Measurements from ENCODE around the gene ZBTB20.

The ZBTB20 gene

GRCh38 chr3:114632757-114633424 is 514.2 kb downstream of the ZBTB20 start:
- TF ChIP-seq, protein P1, sequence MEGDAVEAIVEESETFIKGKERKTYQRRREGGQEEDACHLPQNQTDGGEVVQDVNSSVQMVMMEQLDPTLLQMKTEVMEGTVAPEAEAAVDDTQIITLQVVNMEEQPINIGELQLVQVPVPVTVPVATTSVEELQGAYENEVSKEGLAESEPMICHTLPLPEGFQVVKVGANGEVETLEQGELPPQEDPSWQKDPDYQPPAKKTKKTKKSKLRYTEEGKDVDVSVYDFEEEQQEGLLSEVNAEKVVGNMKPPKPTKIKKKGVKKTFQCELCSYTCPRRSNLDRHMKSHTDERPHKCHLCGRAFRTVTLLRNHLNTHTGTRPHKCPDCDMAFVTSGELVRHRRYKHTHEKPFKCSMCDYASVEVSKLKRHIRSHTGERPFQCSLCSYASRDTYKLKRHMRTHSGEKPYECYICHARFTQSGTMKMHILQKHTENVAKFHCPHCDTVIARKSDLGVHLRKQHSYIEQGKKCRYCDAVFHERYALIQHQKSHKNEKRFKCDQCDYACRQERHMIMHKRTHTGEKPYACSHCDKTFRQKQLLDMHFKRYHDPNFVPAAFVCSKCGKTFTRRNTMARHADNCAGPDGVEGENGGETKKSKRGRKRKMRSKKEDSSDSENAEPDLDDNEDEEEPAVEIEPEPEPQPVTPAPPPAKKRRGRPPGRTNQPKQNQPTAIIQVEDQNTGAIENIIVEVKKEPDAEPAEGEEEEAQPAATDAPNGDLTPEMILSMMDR (IDR thresholded peaks at IDR 0.05; ENCODE audit: low read depth, low read length, poor library complexity, severe bottlenecking) = no peak
- no peak for TF ChIP-seq EZH2phosphoT487 (IDR thresholded peaks at IDR 0.05; ENCODE audit: borderline replicate concordance, low read length)
- H3K27ac ChIP-seq (ENCODE audit: low read depth, low read length) = no peak overlapping the region

GRCh38 chr3:114627770-114628169 is 519.3 kb downstream of the ZBTB20 start:
- Histone ChIP-seq H3K79me2 (ENCODE audit: control insufficient read depth, low read length) (no peaks in the 10 kb centered on the region), H3K4me3 (ENCODE audit: low read length) (no peak overlapping the region), H3K36me3 (ENCODE audit: control insufficient read depth, low read length) (no peaks in the 10 kb centered on the region), H3K9me2 (replicated peaks; ENCODE audit: control insufficient read depth, low read length) (no peaks in the 10 kb centered on the region), H3K9me3 (ENCODE audit: control insufficient read depth, insufficient read depth, low read length) (no peaks in the 10 kb centered on the region), H3K4me1 (ENCODE audit: control insufficient read depth, low read length) (peaks cover 11% of the 10 kb centered on the region), H3K27me3 (ENCODE audit: control insufficient read depth, low read length) (no peaks in the 10 kb centered on the region), H3F3A (ENCODE audit: control insufficient read depth, insufficient read depth) (no peaks in the 10 kb centered on the region), H3K27ac (ENCODE audit: low read depth, low read length) (no peak overlapping the region), H3K4me2 (ENCODE audit: low read length) (no peak overlapping the region), H4K20me1 (ENCODE audit: control insufficient read depth, insufficient read depth, low read depth, low read length) (no peaks in the 10 kb centered on the region)
- TF ChIP-seq, protein P1 (IDR thresholded peaks at IDR 0.05; ENCODE audit: low read depth, low read length, poor library complexity, severe bottlenecking) = no peak
- TF ChIP-seq EZH2phosphoT487 (IDR thresholded peaks at IDR 0.05; ENCODE audit: borderline replicate concordance, low read length) = no peak

More at GRCh38 chr3:114632757-114633424, 514.2 kb downstream of the ZBTB20 start:
- no peaks in the 10 kb centered on the region for H3K27me3 ChIP-seq (ENCODE audit: control insufficient read depth, low read length)
- no peaks in the 10 kb centered on the region for H3K4me1 ChIP-seq (ENCODE audit: control insufficient read depth, low read length)
- H4K20me1 ChIP-seq (ENCODE audit: control insufficient read depth, insufficient read depth, low read depth, low read length) = no peaks in the 10 kb centered on the region
- H3K9me3 ChIP-seq (ENCODE audit: control insufficient read depth, insufficient read depth, low read length) = no peaks in the 10 kb centered on the region
- no peak overlapping the region for H3K4me3 ChIP-seq (ENCODE audit: low read length)
- no peaks in the 10 kb centered on the region for H3K36me3 ChIP-seq (ENCODE audit: control insufficient read depth, low read length)
- no peaks in the 10 kb centered on the region for H3F3A ChIP-seq (ENCODE audit: control insufficient read depth, insufficient read depth)
- no peaks in the 10 kb centered on the region for H3K9me2 ChIP-seq (replicated peaks; ENCODE audit: control insufficient read depth, low read length)
- H3K4me2 ChIP-seq (ENCODE audit: low read length) = no peak overlapping the region
- no peaks in the 10 kb centered on the region for H3K79me2 ChIP-seq (ENCODE audit: control insufficient read depth, low read length)

- Histone ChIP-seq H3K9me3 (ENCODE audit: control insufficient read depth, insufficient read depth, low read length) (no peaks in the 10 kb centered on the region), H3K4me2 (ENCODE audit: low read length) (no peak overlapping the region), H3K36me3 (ENCODE audit: control insufficient read depth, low read length) (no peaks in the 10 kb centered on the region), H3K27ac (ENCODE audit: low read depth, low read length) (no peak overlapping the region), H3F3A (ENCODE audit: control insufficient read depth, insufficient read depth) (no peaks in the 10 kb centered on the region), H3K27me3 (ENCODE audit: control insufficient read depth, low read length) (no peaks in the 10 kb centered on the region), H3K4me3 (ENCODE audit: low read length) (no peak overlapping the region), H4K20me1 (ENCODE audit: control insufficient read depth, insufficient read depth, low read depth, low read length) (no peaks in the 10 kb centered on the region), H3K79me2 (ENCODE audit: control insufficient read depth, low read length) (no peaks in the 10 kb centered on the region), H3K4me1 (ENCODE audit: control insufficient read depth, low read length) (peaks cover 11% of the 10 kb centered on the region), H3K9me2 (replicated peaks; ENCODE audit: control insufficient read depth, low read length) (no peaks in the 10 kb centered on the region)
- TF ChIP-seq, protein P1 (IDR thresholded peaks at IDR 0.05; ENCODE audit: low read depth, low read length, poor library complexity, severe bottlenecking) = no peak
- TF ChIP-seq EZH2phosphoT487 (IDR thresholded peaks at IDR 0.05; ENCODE audit: borderline replicate concordance, low read length) = no peak
Observed at GRCh38 chr3:114626751-114627150, 520.3 kb downstream of the ZBTB20 start.
